MM.1S (cell line): ENCODE data around the gene GSTT4.
"Not testable (repeated sequence)": the region's sequence is repeated elsewhere in the genome, so short reads cannot be mapped to it uniquely, and the experiment has no call there.

Experiments
- DNase-seq: peaks from one replicate; pipeline ENCODE4 v3.0.0-alpha.2; 2015
- H2AFZ ChIP-seq: fragments of 300-600 bp; sonication (generic); 2 replicates; pipeline ENCODE4 v1.6.0; 2016; ENCODE audit warnings: antibody characterized with exemption, low read length
- H3F3A ChIP-seq: fragments of 300-600 bp; sonication (generic); 2 replicates; pipeline ENCODE4 v1.6.1; 2016; ENCODE audit warnings: mild to moderate bottlenecking, antibody characterized with exemption, low read length, moderate library complexity, mixed read lengths; ENCODE audit not compliant: insufficient read depth
- H3K27ac ChIP-seq: fragments of 300-600 bp; sonication (generic); 2 replicates; pipeline ENCODE4 v1.5.1; 2016; ENCODE audit warnings: mild to moderate bottlenecking, low read length
- H3K27me3 ChIP-seq: fragments of 300-600 bp; sonication (generic); replicated peaks from 2 replicates; pipeline ENCODE4 v1.6.0; 2016; ENCODE audit warnings: low read length; ENCODE audit not compliant: insufficient read depth
- H3K36me3 ChIP-seq: fragments of 300-600 bp; sonication (generic); replicated peaks from 2 replicates; pipeline ENCODE4 v1.6.1; 2016; ENCODE audit warnings: mild to moderate bottlenecking, low read length, mixed read lengths; ENCODE audit not compliant: insufficient read depth
- H3K4me1 ChIP-seq: fragments of 300-600 bp; sonication (generic); 2 replicates; pipeline ENCODE4 v1.6.1; 2016; ENCODE audit warnings: low read length, mixed read lengths
- H3K4me2 ChIP-seq: fragments of 300-600 bp; sonication (generic); 2 replicates; pipeline ENCODE4 v1.6.0; 2016; ENCODE audit warnings: low read depth, low read length
- H3K4me3 ChIP-seq: fragments of 300-600 bp; sonication (generic); 2 replicates; pipeline ENCODE4 v1.5.1; 2016; ENCODE audit warnings: low read length, mixed read lengths
- H3K79me2 ChIP-seq: fragments of 300-600 bp; sonication (generic); 2 replicates; pipeline ENCODE4 v1.6.1; 2016; ENCODE audit warnings: mixed run types, low read length, mixed read lengths
- H3K9ac ChIP-seq: fragments of 300-600 bp; sonication (generic); 2 replicates; pipeline ENCODE4 v1.6.1; 2016; ENCODE audit warnings: low read length, mixed read lengths
- H3K9me2 ChIP-seq: fragments of 300-600 bp; sonication (generic); replicated peaks from 2 replicates; pipeline ENCODE4 v1.6.1; 2016; ENCODE audit warnings: mild to moderate bottlenecking, low read length, mixed read lengths; ENCODE audit not compliant: insufficient read depth
- H3K9me3 ChIP-seq: fragments of 300-600 bp; sonication (generic); replicated peaks from 2 replicates; pipeline ENCODE4 v1.6.1; 2016; ENCODE audit warnings: mild to moderate bottlenecking, low read length, mixed read lengths; ENCODE audit not compliant: insufficient read depth
- H4K20me1 ChIP-seq: fragments of 300-600 bp; sonication (generic); 2 replicates; pipeline ENCODE4 v1.6.1; 2016; ENCODE audit warnings: mild to moderate bottlenecking, low read length, moderate library complexity, mixed read lengths; ENCODE audit not compliant: insufficient read depth
- EZH2 ChIP-seq: fragments of 300-600 bp; sonication (generic); optimal IDR thresholded peaks from 2 replicates; pipeline ENCODE3; 2017; ENCODE audit warnings: low read depth, mild to moderate bottlenecking, antibody characterized with exemption, low read length, mixed read lengths
- EZH2phosphoT487 ChIP-seq: fragments of 300-600 bp; sonication (generic); IDR thresholded peaks from 2 replicates; pipeline ENCODE4 v1.6.1; 2018; ENCODE audit warnings: antibody characterized with exemption, low read length
- TF ChIP-seq, protein P1 (sequence below): fragments of 300-600 bp; sonication (generic); IDR thresholded peaks from 2 replicates; pipeline ENCODE4 v1.5.1; 2016; ENCODE audit warnings: antibody characterized with exemption, low read length, mixed read lengths

The GSTT4 gene

DNA sequence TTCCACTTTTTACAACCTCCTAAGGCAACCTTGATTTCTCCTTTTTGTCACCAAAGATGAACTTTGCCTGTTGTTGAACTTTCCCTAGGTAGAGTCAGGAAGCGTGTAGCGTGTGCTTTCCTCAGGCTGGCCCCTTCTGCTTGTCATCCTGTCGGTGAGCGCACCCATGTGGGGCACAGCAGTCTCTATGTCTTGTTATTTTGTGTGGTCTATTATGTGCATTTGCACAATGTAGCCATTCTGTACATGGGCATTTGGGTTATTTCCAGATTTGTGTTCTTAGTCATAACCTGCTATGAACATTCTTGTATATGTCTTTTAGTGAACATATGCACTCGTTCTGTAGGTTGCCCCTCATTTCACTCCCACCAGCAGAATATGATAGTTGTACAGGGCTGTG, 40.8 kb upstream of the GSTT4 start:
- Histone ChIP-seq H3K4me3 (no peak overlapping the region), H3K79me2 (no peaks in the 10 kb centered on the region), H3K4me1 (no peaks in the 10 kb centered on the region), H3K9me2 (no peaks in the 10 kb centered on the region), H3K4me2 (no peak overlapping the region), H3K27ac (no peak overlapping the region), H3F3A (no peaks in the 10 kb centered on the region), H4K20me1 (no peaks in the 10 kb centered on the region), H2AFZ (no peak overlapping the region), H3K27me3 (no peaks in the 10 kb centered on the region), H3K9me3 (no peaks in the 10 kb centered on the region), H3K9ac (no peak overlapping the region), H3K36me3 (no peaks in the 10 kb centered on the region)
- TF ChIP-seq EZH2: no peak
- TF ChIP-seq, protein P1, sequence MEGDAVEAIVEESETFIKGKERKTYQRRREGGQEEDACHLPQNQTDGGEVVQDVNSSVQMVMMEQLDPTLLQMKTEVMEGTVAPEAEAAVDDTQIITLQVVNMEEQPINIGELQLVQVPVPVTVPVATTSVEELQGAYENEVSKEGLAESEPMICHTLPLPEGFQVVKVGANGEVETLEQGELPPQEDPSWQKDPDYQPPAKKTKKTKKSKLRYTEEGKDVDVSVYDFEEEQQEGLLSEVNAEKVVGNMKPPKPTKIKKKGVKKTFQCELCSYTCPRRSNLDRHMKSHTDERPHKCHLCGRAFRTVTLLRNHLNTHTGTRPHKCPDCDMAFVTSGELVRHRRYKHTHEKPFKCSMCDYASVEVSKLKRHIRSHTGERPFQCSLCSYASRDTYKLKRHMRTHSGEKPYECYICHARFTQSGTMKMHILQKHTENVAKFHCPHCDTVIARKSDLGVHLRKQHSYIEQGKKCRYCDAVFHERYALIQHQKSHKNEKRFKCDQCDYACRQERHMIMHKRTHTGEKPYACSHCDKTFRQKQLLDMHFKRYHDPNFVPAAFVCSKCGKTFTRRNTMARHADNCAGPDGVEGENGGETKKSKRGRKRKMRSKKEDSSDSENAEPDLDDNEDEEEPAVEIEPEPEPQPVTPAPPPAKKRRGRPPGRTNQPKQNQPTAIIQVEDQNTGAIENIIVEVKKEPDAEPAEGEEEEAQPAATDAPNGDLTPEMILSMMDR: no peak
- no peak for TF ChIP-seq EZH2phosphoT487
- DNase-seq: no peak

DNA sequence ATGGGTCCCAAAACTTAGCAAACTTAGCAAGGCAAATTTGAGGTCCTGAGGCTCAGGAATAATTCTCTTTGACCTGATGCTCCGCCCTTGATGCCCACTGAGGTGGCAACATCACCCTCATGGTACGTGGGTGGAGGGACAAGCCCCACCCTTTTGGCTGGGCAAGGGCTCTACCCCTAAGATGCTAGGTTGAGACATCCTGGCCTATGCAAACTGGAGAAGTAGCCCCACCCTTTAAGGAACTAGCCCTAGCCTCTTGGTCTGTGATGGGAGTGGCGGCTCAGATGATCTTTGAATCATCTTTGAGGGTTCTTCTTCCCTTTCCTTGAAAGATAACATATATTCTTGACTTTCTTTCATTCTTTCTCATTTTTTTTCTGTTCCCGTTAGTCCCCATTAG, 38.7 kb upstream of the GSTT4 start:
- H3K36me3 ChIP-seq: no peaks in the 10 kb centered on the region

DNA sequence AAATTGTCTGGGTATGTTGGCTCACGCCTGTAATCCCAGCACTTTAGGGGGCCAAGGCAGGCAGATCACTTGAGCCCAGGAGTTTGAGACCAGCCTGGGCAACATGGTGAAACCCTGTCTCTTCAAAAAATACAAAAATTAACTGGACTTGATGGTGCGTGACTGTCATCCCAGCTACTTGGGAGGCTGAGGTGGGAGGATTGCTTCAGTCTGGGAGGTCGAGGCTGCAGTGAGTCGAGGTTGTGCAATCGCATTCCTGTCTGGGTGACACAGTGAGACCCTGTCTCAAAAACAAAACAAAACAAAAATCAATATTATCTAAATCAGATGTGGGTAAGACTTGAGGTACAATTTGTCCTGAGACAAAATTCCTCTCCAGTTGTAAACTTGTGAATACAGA, 38.2 kb upstream of the GSTT4 start:
- not testable (repeated sequence) for H2AFZ ChIP-seq, H3K4me3 ChIP-seq, H4K20me1 ChIP-seq, H3K27me3 ChIP-seq, H3F3A ChIP-seq, H3K4me1 ChIP-seq, H3K9me2 ChIP-seq, H3K79me2 ChIP-seq, DNase-seq, H3K9ac ChIP-seq, H3K36me3 ChIP-seq, H3K4me2 ChIP-seq, H3K27ac ChIP-seq, H3K9me3 ChIP-seq

More for the DNA sequence above, 38.7 kb upstream of the GSTT4 start:
- Histone ChIP-seq H4K20me1 (no peaks in the 10 kb centered on the region), H3K9ac (no peak overlapping the region), H2AFZ (no peak overlapping the region), H3K9me3 (no peaks in the 10 kb centered on the region), H3K4me3 (no peak overlapping the region), H3K9me2 (no peaks in the 10 kb centered on the region), H3K79me2 (no peaks in the 10 kb centered on the region), H3K27me3 (no peaks in the 10 kb centered on the region), H3K4me1 (no peaks in the 10 kb centered on the region), H3K27ac (no peak overlapping the region), H3F3A (no peaks in the 10 kb centered on the region), H3K4me2 (no peak overlapping the region)
- TF ChIP-seq EZH2 (no peak), EZH2phosphoT487 (no peak)
- TF ChIP-seq, protein P1: no peak
- no peak for DNase-seq

DNA sequence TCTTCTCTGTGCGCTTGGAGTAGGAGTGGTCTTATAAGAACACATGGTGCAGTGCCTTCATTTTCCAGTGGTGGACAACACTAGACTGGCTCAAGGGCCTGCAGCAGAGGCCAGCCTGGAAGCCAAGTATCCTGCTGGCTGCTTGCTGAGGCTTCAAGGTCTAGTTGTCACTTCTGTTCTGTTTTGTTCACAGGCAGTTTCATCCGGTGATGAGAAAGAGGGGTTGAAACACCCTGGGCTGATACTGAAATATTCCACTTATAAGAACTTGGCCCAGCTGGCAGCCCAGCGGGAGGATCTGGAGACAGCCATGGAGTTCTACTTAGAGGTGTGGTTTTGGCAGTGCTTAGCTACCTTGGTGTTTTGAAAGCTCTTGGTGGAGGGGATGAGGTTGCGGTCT, 35.7 kb upstream of the GSTT4 start:
- no peak overlapping the region for H3K27ac ChIP-seq
- H3K9ac ChIP-seq: no peak overlapping the region
- H3K9me3 ChIP-seq: no peaks in the 10 kb centered on the region
- H3K4me3 ChIP-seq: no peak overlapping the region
- H2AFZ ChIP-seq: no peak overlapping the region
- no peaks in the 10 kb centered on the region; the same call in 1 of the 2 replicates for H3K36me3 ChIP-seq
- no peaks in the 10 kb centered on the region for H3K27me3 ChIP-seq
- no peaks in the 10 kb centered on the region for H4K20me1 ChIP-seq
- no peaks in the 10 kb centered on the region for H3K9me2 ChIP-seq
- H3K4me2 ChIP-seq: no peak overlapping the region
- no peaks in the 10 kb centered on the region for H3K4me1 ChIP-seq
- no peaks in the 10 kb centered on the region for H3K79me2 ChIP-seq
- no peaks in the 10 kb centered on the region for H3F3A ChIP-seq
- no peak for DNase-seq
- TF ChIP-seq EZH2phosphoT487 (no peak), EZH2 (no peak)
- TF ChIP-seq, protein P1: no peak
